Endothelial cell (in vitro differentiated cells): ENCODE measurements around the gene ATP1A3. TPM values are rescaled to one million over a fixed set of nuclear protein-coding genes. Genes with fewer than 3 reads are reported as not detected.
"Not testable (repeated sequence)": the region's sequence is repeated elsewhere in the genome, so short reads cannot be mapped to it uniquely, and the experiment has no call there.

Source experiments
- DNase-seq: peaks from one replicate; pipeline ENCODE4 v3.0.0; 2021; ENCODE audit warnings: low spot score
- H3K27ac Mint-ChIP-seq: one replicate; pipeline ENCODE4 v1.8.0; 2021; ENCODE audit warnings: mixed read lengths, inconsistent platforms; ENCODE audit not compliant: unreplicated experiment
- H3K27me3 Mint-ChIP-seq: one replicate; pipeline ENCODE4 v1.8.0; 2021; ENCODE audit warnings: mild to moderate bottlenecking, moderate library complexity, mixed read lengths, inconsistent platforms; ENCODE audit not compliant: unreplicated experiment
- H3K36me3 Mint-ChIP-seq: one replicate; pipeline ENCODE4 v1.8.0; 2021; ENCODE audit warnings: mild to moderate bottlenecking, low read depth, mixed read lengths, inconsistent platforms; ENCODE audit not compliant: unreplicated experiment
- H3K4me1 Mint-ChIP-seq: one replicate; pipeline ENCODE4 v1.8.0; 2021; ENCODE audit warnings: mild to moderate bottlenecking, mixed read lengths, inconsistent platforms; ENCODE audit not compliant: unreplicated experiment
- H3K4me3 Mint-ChIP-seq: one replicate; pipeline ENCODE4 v1.8.0; 2021; ENCODE audit warnings: mild to moderate bottlenecking, mixed read lengths, inconsistent platforms; ENCODE audit not compliant: unreplicated experiment
- H3K9me3 Mint-ChIP-seq: one replicate; pipeline ENCODE4 v1.8.0; 2021; ENCODE audit warnings: mixed read lengths, inconsistent platforms; ENCODE audit not compliant: unreplicated experiment
- CTCF ChIP-seq: fragments of 200-600 bp; sonication (generic); IDR thresholded peaks from one replicate; pipeline ENCODE4 v1.5.0; 2021; ENCODE audit warnings: antibody characterized with exemption; ENCODE audit not compliant: unreplicated experiment
- total RNA-seq: library from RNA; stranded (reverse); fragmentation: NEBNext Ultra II Directional; extraction: Animal tissue kit (Norgen Biotek cat#: 25700); gene quantifications from one replicate; pipeline ENCODE4 v1.2.1, GENCODE V29; 2021; ENCODE audit not compliant: unreplicated experiment

ATP1A3 gene
- total RNA-seq, 1 donor from 2014 or later, result not detected

- peaks cover 11% of the 10 kb centered on the region for H3K36me3 Mint-ChIP-seq
- no peak overlapping the region for H3K27ac Mint-ChIP-seq
- no peaks in the 10 kb centered on the region for H3K9me3 Mint-ChIP-seq
- no peak for TF ChIP-seq CTCF
- H3K4me3 Mint-ChIP-seq, result no peak overlapping the region
- DNase-seq, result no peak
- H3K27me3 Mint-ChIP-seq, result peaks cover 9% of the 10 kb centered on the region
- no peaks in the 10 kb centered on the region for H3K4me1 Mint-ChIP-seq
Measured at GRCh38 chr19:42022616-42023015, 28.6 kb upstream of the ATP1A3 start.

DNA sequence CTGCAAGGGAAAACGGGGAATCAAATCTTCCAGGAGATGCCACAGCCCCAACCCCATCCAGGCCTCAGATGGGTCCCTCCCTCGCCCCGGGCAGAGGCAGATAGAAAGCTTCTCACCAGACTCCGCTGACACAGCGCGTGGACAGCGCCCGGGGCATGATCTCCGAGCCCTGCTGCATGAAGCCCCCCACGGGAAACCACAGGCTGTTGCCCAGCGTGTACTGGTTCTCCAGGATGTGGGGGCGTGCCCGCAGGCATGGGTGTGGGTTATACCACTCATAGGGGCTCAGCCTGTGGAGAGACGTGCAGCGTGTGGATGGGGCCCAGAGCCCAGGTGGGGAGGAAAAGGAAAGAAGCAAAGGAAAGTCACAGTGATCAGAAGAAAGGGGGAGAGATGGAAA is 27.2 kb upstream of the ATP1A3 start:
- H3K27ac Mint-ChIP-seq, result no peak overlapping the region
- H3K27me3 Mint-ChIP-seq, result peaks cover 9% of the 10 kb centered on the region
- DNase-seq, result no peak
- H3K9me3 Mint-ChIP-seq, result no peaks in the 10 kb centered on the region
- no peaks in the 10 kb centered on the region for H3K4me1 Mint-ChIP-seq
- no peak for TF ChIP-seq CTCF
- H3K36me3 Mint-ChIP-seq, result peaks cover 11% of the 10 kb centered on the region
- H3K4me3 Mint-ChIP-seq, result no peak overlapping the region

- Mint-ChIP-seq H3K36me3 (peaks cover 11% of the 10 kb centered on the region), H3K27me3 (peaks cover 5% of the 10 kb centered on the region), H3K4me3 (no peak overlapping the region), H3K4me1 (no peaks in the 10 kb centered on the region), H3K9me3 (no peaks in the 10 kb centered on the region), H3K27ac (no peak overlapping the region)
- no peak for TF ChIP-seq CTCF
- no peak for DNase-seq
Measured at GRCh38 chr19:42018503-42019193, 24.6 kb upstream of the ATP1A3 start.

- no peak for DNase-seq
- no peak overlapping the region for H3K4me3 Mint-ChIP-seq
- no peaks in the 10 kb centered on the region for H3K9me3 Mint-ChIP-seq
- H3K36me3 Mint-ChIP-seq, result peaks cover 7% of the 10 kb centered on the region
- TF ChIP-seq CTCF, result no peak
- H3K4me1 Mint-ChIP-seq, result no peaks in the 10 kb centered on the region
- H3K27me3 Mint-ChIP-seq, result peaks cover 3% of the 10 kb centered on the region
- H3K27ac Mint-ChIP-seq, result no peak overlapping the region
Measured at GRCh38 chr19:42017040-42017439, 23.0 kb upstream of the ATP1A3 start.

DNA sequence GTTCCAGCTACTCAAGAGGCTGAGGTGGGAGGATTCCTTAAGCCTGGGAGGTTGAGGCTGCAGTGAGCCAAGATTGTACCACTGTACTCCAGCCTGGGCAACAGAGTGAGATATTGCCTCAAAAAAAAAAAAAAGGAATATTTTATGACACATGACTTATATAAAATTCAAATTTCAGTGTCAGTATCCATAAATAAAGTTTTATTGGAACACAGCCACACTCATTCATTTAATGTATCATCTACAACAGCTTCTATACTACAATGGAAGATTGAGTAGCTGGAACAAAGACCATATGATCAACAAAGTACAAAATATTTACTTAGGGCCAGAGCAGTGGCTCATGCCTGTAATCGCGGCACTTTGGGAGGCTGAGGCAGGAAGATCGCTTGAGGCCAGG is 18.7 kb upstream of the ATP1A3 start:
- DNase-seq, H3K36me3 Mint-ChIP-seq, H3K4me3 Mint-ChIP-seq, H3K4me1 Mint-ChIP-seq, H3K27ac Mint-ChIP-seq, H3K27me3 Mint-ChIP-seq, H3K9me3 Mint-ChIP-seq: not testable (repeated sequence)
